Effector memory CD8-positive, alpha-beta T cell (primary cell): ENCODE data around the gene COMMD10.
"Not testable (repeated sequence)": the region's sequence is repeated elsewhere in the genome, so short reads cannot be mapped to it uniquely, and the experiment has no call there.

Experiments
- ATAC-seq: fragments of 150-1000 bp; cut with Tn5 transposase; replicated peaks from 2 replicates; pipeline ENCODE4 v1.10.0; 2021; ENCODE audit warnings: mild to moderate bottlenecking, moderate library complexity
- DNase-seq, 3 experiments: peaks; one replicate each; pipeline ENCODE4 v3.0.0; 2021
- H3K27ac Mint-ChIP-seq, 2 donors: one replicate each; pipeline ENCODE4 v1.8.0; 2022; ENCODE audit warnings: mild to moderate bottlenecking in 2 of 2, mixed read lengths in 2 of 2, moderate library complexity in 2 of 2
- H3K27me3 Mint-ChIP-seq, 2 donors: one replicate each; pipeline ENCODE4 v1.8.0; 2022; ENCODE audit warnings: mixed read lengths in 2 of 2
- H3K36me3 Mint-ChIP-seq: one replicate; pipeline ENCODE4 v1.8.0; 2022; ENCODE audit warnings: mild to moderate bottlenecking, moderate library complexity, mixed read lengths; ENCODE audit not compliant: insufficient read depth
- H3K4me1 Mint-ChIP-seq, 2 donors: one replicate each; pipeline ENCODE4 v1.8.0; 2022; ENCODE audit warnings: low read depth in 2 of 2, mixed read lengths in 2 of 2
- H3K4me3 Mint-ChIP-seq, 2 donors: one replicate each; pipeline ENCODE4 v1.8.0; 2022; ENCODE audit warnings: mild to moderate bottlenecking in 2 of 2, mixed read lengths in 2 of 2, moderate library complexity in 2 of 2
- H3K9me3 Mint-ChIP-seq, 2 donors: one replicate each; pipeline ENCODE4 v1.8.0; 2022; ENCODE audit warnings: mixed read lengths in 2 of 2

COMMD10 gene

DNA sequence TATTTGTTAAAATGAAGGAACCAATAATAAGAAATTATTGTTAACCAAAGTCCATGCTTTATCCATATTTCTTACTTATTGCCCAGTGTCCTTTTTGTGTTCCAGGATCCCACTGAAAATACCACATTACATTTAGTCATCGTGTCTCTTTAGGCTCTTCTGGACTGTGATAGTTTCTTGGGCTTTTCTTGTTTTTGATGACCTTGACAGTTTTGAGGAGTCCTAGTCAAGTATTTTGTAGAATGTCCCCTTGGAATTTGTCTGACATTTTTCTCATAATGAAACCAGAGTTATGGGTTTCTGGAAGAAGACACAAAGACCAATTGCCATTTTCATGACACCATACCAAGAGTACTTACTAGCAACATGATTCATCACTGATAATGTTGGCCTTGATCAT is 13.6 kb upstream of the COMMD10 start:
- no peak for ATAC-seq
- H3K4me1 Mint-ChIP-seq, result peaks cover 3 to 6% of the 10 kb centered on the region in 2 donors
- H3K36me3 Mint-ChIP-seq, result peaks cover 5% of the 10 kb centered on the region
- H3K27me3 Mint-ChIP-seq, result peaks cover 20 to 24% of the 10 kb centered on the region in 2 donors
- H3K9me3 Mint-ChIP-seq, result no peaks in the 10 kb centered on the region
- DNase-seq, result no peak
- H3K27ac Mint-ChIP-seq, result no peak overlapping the region
- H3K4me3 Mint-ChIP-seq, result no peak overlapping the region

DNA sequence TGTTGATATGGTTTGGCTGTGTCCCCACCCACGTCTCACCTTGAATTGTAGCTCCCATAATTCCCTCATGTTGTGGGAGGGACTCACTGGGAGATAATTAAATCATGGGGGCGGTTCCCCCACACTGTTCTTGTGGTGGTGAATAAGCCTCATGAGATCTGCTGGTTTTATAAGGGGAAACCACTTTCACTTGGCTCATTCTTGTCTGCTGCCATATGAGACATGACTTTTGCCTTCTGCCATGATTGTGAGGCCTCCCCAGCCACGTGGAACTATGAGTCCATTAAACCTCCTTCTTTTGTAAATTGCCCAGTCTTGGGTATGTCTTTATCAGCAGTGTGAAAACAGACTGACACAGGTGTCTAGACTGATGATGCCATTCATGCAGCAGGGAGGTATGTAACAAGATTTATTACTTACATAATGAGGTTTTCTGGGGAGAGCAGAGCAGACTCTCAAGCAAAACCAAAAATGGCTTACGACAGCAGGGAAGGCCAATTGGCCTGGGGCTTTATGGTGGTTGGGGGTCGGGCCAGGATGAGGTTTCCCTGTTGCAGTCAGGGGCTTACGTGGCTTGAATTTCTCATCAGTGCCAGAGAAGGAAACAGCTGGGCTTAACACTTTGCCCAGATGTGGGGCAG is 9.5 kb upstream of the COMMD10 start:
- ATAC-seq (peak; percentile 48), DNase-seq (no peak)
- Mint-ChIP-seq H3K9me3 (no peaks in the 10 kb centered on the region), H3K27ac (peak overlapping the region in 1 of 2 donors; percentile 14), H3K27me3 (peaks cover 7 to 17% of the 10 kb centered on the region in 2 donors), H3K4me3 (no peak overlapping the region), H3K4me1 (peaks cover 3 to 6% of the 10 kb centered on the region in 2 donors), H3K36me3 (peaks cover 5% of the 10 kb centered on the region)

DNA sequence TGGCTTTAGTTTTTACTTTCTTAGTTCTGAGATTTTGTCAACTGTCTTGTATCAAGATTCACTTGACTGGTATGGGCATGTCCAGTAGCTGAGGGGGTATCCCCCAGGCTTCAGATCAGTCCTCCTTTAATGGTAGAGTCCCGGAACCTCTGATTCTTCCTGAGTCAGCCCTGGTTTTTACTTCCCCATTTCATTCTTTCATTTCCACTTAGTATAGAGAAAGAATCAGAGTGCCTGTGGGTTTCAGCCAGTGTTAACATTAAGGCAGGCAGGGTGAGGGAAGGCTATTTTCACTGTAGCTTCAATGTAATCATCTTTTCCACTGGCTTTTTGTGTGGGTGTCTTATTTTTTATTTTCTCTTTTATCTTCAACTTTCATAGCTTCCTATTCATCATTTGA is 8.3 kb upstream of the COMMD10 start:
- ATAC-seq (peak; percentile 37), DNase-seq (no peak)
- no peak overlapping the region for H3K27ac Mint-ChIP-seq
- peaks cover 3 to 9% of the 10 kb centered on the region in 2 donors for H3K4me1 Mint-ChIP-seq
- H3K36me3 Mint-ChIP-seq, result peaks cover 5% of the 10 kb centered on the region
- H3K4me3 Mint-ChIP-seq, result no peak overlapping the region
- peaks cover 7 to 17% of the 10 kb centered on the region in 2 donors for H3K27me3 Mint-ChIP-seq
- no peaks in the 10 kb centered on the region for H3K9me3 Mint-ChIP-seq

DNA sequence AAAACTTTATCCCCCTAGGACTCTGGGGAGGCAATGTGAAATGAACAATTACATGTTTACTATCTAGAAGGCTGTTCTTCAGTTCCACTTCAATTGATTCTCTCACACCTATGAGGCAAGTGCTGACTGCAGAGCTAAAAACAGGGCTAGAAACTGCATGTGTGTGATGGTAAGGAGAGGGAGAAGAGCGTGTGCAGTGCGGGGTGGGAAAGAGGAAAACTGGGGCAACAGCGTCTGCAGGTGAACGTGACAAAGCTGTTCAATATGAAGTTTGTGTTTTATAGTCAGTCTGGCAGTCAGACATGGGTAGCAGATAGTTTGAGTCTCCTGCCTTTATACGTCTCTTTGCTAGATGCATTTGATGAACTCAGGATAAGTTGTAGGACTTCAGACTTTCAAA is 6.6 kb upstream of the COMMD10 start:
- ATAC-seq (no peak), DNase-seq (no peak)
- H3K4me1 Mint-ChIP-seq, result peaks cover 10 to 13% of the 10 kb centered on the region in 2 donors
- H3K4me3 Mint-ChIP-seq, result no peak overlapping the region
- H3K27ac Mint-ChIP-seq, result no peak overlapping the region
- H3K27me3 Mint-ChIP-seq, result peaks cover 7 to 17% of the 10 kb centered on the region in 2 donors
- H3K9me3 Mint-ChIP-seq, result no peaks in the 10 kb centered on the region
- peaks cover 10% of the 10 kb centered on the region for H3K36me3 Mint-ChIP-seq

DNA sequence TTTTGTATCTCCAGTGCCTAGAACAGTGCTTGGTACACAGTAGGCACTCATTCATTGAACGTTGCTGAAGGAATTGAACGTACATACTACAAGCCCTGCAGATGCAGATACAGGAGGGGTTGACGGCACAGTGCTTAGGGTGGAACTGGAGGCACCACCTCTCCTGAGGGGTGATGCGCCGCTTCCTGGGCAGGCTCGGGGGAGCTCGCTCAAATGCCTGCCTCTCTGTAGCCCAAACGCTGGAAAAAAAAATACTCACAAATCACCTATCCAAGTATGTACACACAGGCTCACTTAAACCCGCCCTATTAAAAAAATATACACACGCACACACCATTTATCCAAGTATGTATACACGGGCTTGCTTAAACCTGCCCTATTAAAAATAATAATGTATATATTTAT is 536 bp upstream of the COMMD10 start:
- DNase-seq (peak in 2 of 3 experiments; percentile 6 to 17), ATAC-seq (peak; percentile 7)
- no peaks in the 10 kb centered on the region for H3K9me3 Mint-ChIP-seq
- H3K4me1 Mint-ChIP-seq, result peaks cover 23 to 29% of the 10 kb centered on the region in 2 donors
- H3K27ac Mint-ChIP-seq, result peak overlapping the region; percentile 94 to 95
- H3K4me3 Mint-ChIP-seq, result peak overlapping the region; percentile 86 to 89
- H3K36me3 Mint-ChIP-seq, result peaks cover 17% of the 10 kb centered on the region
- no peaks in the 10 kb centered on the region for H3K27me3 Mint-ChIP-seq

DNA sequence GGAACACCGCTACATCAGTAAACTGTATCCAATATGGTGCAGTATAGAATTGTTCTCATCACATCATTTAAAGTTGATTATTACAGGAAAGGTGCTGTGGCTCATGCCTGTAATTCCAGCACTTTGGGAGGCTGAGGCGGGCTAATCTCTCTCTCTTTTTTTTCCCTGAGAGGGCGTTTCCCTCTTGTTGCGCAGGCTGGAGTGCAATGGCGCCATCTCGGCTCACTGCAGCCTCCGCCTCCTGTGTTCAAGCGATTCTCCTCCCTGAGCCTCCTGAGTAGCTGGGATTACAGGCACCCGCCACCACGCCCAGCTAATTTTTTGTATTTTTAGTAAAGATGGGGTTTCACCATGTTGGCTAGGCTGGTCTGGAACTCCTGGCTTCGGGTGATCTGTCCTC is 1.5 kb downstream of the COMMD10 start:
- Mint-ChIP-seq H3K36me3 (peaks cover 17% of the 10 kb centered on the region), H3K4me3 (peak overlapping the region; percentile 33 to 89), H3K27ac (peak overlapping the region in 1 of 2 donors; percentile 94), H3K4me1 (peaks cover 26 to 29% of the 10 kb centered on the region in 2 donors)
- ATAC-seq, H3K27me3 Mint-ChIP-seq, DNase-seq, H3K9me3 Mint-ChIP-seq: not testable (repeated sequence)

DNA sequence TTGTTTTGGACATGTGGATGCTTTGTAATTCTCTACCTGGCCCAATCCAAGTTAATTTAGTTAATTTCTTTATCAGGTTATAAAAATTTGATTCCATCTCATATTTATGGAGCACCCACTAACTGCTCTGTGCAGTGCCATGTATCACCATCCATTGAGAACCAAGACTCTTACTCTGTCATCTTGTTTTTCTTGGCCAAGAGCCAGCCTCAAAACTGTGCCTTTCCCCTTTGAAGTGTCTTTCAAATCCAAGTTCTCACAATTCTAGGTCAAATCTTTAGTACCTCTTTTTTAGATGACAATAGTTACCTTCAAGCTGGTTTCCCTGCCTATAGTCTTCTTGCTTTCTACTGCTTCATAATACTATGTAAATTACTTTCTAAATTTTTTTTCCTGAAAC is 3.2 kb downstream of the COMMD10 start:
- Mint-ChIP-seq H3K27me3 (no peaks in the 10 kb centered on the region), H3K9me3 (no peaks in the 10 kb centered on the region), H3K4me3 (no peak overlapping the region), H3K4me1 (peaks cover 20 to 22% of the 10 kb centered on the region in 2 donors), H3K27ac (no peak overlapping the region), H3K36me3 (peaks cover 27% of the 10 kb centered on the region)
- ATAC-seq, result no peak
- no peak for DNase-seq

DNA sequence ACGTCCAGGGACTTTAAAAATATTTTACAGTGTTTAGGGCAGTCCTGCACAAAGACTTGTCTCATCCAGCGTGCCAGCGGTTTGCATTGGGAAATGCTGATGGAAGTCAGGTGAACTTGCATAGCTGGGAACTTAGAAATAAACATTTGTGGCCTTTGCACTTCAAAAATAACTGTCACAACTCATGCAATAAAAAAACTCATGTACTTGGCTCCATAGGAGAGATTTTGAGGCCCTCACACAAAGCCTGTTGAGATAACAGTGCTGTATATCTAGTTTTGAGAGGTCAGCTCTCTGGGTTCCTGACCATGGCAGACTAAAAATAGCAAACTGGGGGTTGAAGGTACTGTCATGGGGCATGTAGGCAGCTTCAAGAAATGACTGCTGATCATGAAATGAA is 5.5 kb downstream of the COMMD10 start:
- Mint-ChIP-seq H3K27ac (no peak overlapping the region), H3K4me1 (peaks cover 12 to 17% of the 10 kb centered on the region in 2 donors), H3K4me3 (no peak overlapping the region), H3K9me3 (no peaks in the 10 kb centered on the region), H3K27me3 (no peaks in the 10 kb centered on the region), H3K36me3 (peaks cover 36% of the 10 kb centered on the region)
- DNase-seq (no peak), ATAC-seq (no peak)

DNA sequence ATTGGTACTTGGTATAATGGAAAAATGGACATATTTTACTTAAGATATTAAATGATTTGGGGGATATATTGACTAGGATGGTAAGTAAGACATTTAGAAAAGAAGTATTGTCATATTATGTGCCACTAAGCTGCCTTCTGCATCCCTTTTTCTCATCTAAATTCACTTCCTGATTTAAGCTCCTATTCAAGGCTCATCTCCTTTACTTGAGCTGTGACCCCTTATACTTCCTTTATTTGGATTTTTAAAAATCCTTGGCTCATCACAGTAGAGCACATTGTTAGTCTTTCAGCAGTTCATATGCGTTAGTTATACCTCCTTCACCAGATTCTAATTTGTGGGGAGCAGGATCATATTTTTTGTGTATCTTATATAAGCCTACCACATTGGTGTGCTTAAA is 6.6 kb downstream of the COMMD10 start:
- peaks cover 10 to 12% of the 10 kb centered on the region in 2 donors for H3K4me1 Mint-ChIP-seq
- no peak for DNase-seq
- no peak for ATAC-seq
- no peaks in the 10 kb centered on the region for H3K27me3 Mint-ChIP-seq
- no peak overlapping the region for H3K4me3 Mint-ChIP-seq
- no peaks in the 10 kb centered on the region for H3K9me3 Mint-ChIP-seq
- no peak overlapping the region for H3K27ac Mint-ChIP-seq
- H3K36me3 Mint-ChIP-seq, result peaks cover 40% of the 10 kb centered on the region

DNA sequence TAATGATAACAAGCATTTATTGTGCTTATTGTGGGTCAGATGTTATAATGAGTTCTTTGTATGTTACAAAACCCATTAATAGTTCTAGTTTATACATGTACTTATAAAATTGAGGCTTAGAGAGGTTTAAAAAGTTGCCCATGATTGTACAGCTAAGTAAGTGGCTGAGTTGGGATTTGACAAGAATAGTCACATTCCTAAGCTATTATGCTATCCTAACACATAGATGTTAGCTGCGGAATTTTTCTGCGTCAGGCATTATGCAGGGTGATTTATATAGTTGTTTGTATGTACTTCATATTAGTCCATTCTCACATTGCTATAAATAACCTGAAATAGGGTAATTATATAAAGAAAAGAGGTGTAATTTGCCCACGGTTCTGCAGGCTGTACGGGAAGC is 12.5 kb downstream of the COMMD10 start:
- no peaks in the 10 kb centered on the region for H3K27me3 Mint-ChIP-seq
- DNase-seq (no peak), ATAC-seq (no peak)
- peaks cover 3 to 9% of the 10 kb centered on the region in 2 donors for H3K4me1 Mint-ChIP-seq
- peaks cover 41% of the 10 kb centered on the region for H3K36me3 Mint-ChIP-seq
- H3K9me3 Mint-ChIP-seq, result no peaks in the 10 kb centered on the region
- H3K4me3 Mint-ChIP-seq, result no peak overlapping the region
- H3K27ac Mint-ChIP-seq, result no peak overlapping the region

DNA sequence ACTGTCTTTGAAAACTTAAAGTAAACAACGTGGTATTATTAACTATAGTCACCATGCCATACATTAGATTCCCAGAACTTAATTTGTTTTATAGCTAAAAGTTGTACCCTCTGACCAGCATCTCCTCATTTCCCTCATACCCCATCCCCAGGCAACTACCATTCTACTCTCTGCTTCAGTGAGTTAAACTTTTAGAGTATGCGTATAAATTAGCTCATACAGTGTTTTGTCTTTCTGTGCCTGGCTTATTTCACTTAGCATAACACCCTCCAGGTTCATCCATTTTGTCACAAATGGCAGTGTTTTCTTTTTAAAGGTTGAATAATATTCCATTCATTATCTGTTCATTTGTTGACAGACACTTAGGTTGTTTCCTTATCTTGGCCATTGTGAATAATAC is 14.2 kb downstream of the COMMD10 start:
- ATAC-seq (no peak), DNase-seq (no peak)
- Mint-ChIP-seq H3K9me3 (no peaks in the 10 kb centered on the region), H3K4me1 (peaks cover 3 to 14% of the 10 kb centered on the region in 2 donors), H3K4me3 (no peak overlapping the region), H3K27ac (no peak overlapping the region), H3K36me3 (peaks cover 27% of the 10 kb centered on the region), H3K27me3 (no peaks in the 10 kb centered on the region)

DNA sequence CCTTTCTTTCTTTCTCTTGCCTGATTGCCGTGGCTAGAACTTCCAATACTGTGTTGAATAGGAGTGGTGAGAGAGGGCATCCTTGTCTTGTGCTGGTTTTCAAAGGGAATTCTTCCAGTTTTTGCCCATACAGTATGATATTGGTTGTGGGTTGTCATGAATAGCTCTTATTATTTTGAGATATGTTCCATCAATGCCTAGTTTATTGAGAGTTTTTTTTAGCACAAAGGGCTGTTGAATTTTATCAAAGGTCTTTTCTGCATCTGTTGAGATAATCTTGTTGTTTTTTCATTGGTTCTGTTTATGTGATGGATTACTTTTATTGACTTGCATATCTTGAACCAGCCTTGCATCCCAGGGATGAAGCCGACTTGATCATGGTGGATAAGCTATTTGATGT is 20.1 kb downstream of the COMMD10 start:
- H3K27me3 Mint-ChIP-seq, DNase-seq, H3K4me3 Mint-ChIP-seq, H3K9me3 Mint-ChIP-seq, ATAC-seq: not testable (repeated sequence)
- H3K27ac Mint-ChIP-seq, result peak overlapping the region in 1 of 2 donors; percentile 36
- peaks cover 19 to 38% of the 10 kb centered on the region in 2 donors for H3K4me1 Mint-ChIP-seq
- H3K36me3 Mint-ChIP-seq, result peaks cover 11% of the 10 kb centered on the region

DNA sequence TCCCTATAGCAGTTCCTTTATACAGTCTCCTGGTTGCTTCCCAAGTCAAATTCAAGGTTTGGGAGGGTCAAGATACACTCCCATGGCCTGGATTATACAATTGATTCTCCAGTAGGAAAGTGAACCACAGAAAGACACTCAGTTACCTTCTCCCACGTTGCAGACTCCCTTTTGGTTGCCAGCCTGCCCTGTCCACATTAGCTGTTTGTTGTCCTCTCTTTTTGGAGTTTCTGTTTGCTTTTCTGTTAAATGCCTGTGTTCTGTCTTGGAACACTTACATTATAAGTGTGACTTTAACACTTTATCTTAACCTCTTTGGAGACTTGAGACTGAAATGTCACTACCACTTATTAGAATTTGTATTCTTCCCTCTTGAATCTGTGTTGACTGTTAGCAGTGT is 30.3 kb downstream of the COMMD10 start:
- H3K4me3 Mint-ChIP-seq, result no peak overlapping the region
- H3K9me3 Mint-ChIP-seq, result peaks cover 7 to 31% of the 10 kb centered on the region in 2 donors
- H3K27me3 Mint-ChIP-seq, result no peaks in the 10 kb centered on the region
- ATAC-seq (no peak), DNase-seq (no peak)
- H3K36me3 Mint-ChIP-seq, result peaks cover 11% of the 10 kb centered on the region
- peaks cover 14 to 23% of the 10 kb centered on the region in 2 donors for H3K4me1 Mint-ChIP-seq
- H3K27ac Mint-ChIP-seq, result no peak overlapping the region

DNA sequence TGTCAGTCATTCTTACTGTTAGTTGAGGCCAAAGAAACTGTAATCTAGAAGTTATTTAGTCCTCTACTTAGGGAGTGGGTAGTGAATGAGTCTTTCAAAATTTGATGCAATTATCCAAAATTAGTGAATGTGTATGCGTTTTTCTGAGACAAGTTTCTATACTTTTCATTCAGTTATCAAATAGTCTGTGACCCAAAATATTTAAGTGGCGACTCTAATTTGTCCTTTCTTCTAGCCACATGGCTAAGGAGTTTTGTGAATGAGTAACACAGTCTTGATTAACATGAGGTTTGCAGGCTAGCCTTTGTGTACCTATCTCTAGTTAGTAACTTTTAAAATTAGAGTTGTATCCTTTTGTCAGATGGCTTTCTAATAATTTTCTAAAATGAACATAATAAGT is 45.6 kb downstream of the COMMD10 start:
- no peak for ATAC-seq
- H3K36me3 Mint-ChIP-seq, result peaks cover 4% of the 10 kb centered on the region
- H3K27me3 Mint-ChIP-seq, result no peaks in the 10 kb centered on the region
- no peak overlapping the region for H3K4me3 Mint-ChIP-seq
- peak overlapping the region in 1 of 2 donors; percentile 38 for H3K27ac Mint-ChIP-seq
- no peak for DNase-seq
- H3K9me3 Mint-ChIP-seq, result no peaks in the 10 kb centered on the region
- H3K4me1 Mint-ChIP-seq, result peaks cover 1 to 9% of the 10 kb centered on the region in 2 donors
